HFFc6 (cell line): ENCODE results near the gene SP100. TPM values are rescaled to one million over a fixed set of nuclear protein-coding genes. Genes with fewer than 3 reads are reported as not detected.
"Not testable (repeated sequence)": the region's sequence is repeated elsewhere in the genome, so short reads cannot be mapped to it uniquely, and the experiment has no call there.

Source experiments
- DNase-seq: peaks from one replicate; pipeline ENCODE4 v3.0.0-alpha.2; 2018
- H3K27ac Mint-ChIP-seq: 2 replicates; pipeline ENCODE4 v1.8.0; 2020; ENCODE audit warnings: mild to moderate bottlenecking, mixed read lengths
- H3K27me3 Mint-ChIP-seq: 2 replicates; pipeline ENCODE4 v1.8.0; 2021; ENCODE audit warnings: mild to moderate bottlenecking, moderate library complexity, mixed read lengths; ENCODE audit not compliant: insufficient read depth
- H3K36me3 Mint-ChIP-seq: 2 replicates; pipeline ENCODE4 v1.8.0; 2021; ENCODE audit warnings: low read depth, mixed read lengths
- H3K4me1 Mint-ChIP-seq: 2 replicates; pipeline ENCODE4 v1.8.0; 2020; ENCODE audit warnings: low read depth, mixed read lengths
- H3K4me3 Mint-ChIP-seq: 2 replicates; pipeline ENCODE4 v1.8.0; 2020; ENCODE audit warnings: mild to moderate bottlenecking, moderate library complexity, mixed read lengths
- H3K9me3 Mint-ChIP-seq: 2 replicates; pipeline ENCODE4 v1.8.0; 2020; ENCODE audit warnings: mild to moderate bottlenecking, mixed read lengths
- CTCF ChIP-seq: fragments of 200-600 bp; sonication (generic); IDR thresholded peaks from 2 replicates; pipeline ENCODE4 v1.5.0; 2021; ENCODE audit warnings: antibody characterized with exemption, mild to moderate bottlenecking
- total RNA-seq, 6 experiments: library from RNA; stranded (reverse); fragmentation: NEBNext Ultra II Directional; extraction: Animal tissue kit (Norgen Biotek cat#: 25700); gene quantifications; 2 replicates in 1 of 6; 3 replicates in 5 of 6; pipeline ENCODE4 v1.2.3, GENCODE V29; 2021

SP100 gene
- total RNA-seq, 6 experiments from 2014 or later = 70.5 to 74.9 (median 72.8) TPM

GRCh38 chr2:230471074-230471473 lies 55.1 kb downstream of the SP100 start:
- no peaks in the 10 kb centered on the region; the same call in 1 of the 2 replicates for H3K9me3 Mint-ChIP-seq
- no peak overlapping the region for H3K27ac Mint-ChIP-seq
- H3K4me1 Mint-ChIP-seq = peaks cover 30% of the 10 kb centered on the region
- no peaks in the 10 kb centered on the region for H3K27me3 Mint-ChIP-seq
- H3K36me3 Mint-ChIP-seq = peaks cover 75% of the 10 kb centered on the region
- DNase-seq = no peak
- no peak overlapping the region for H3K4me3 Mint-ChIP-seq
- TF ChIP-seq CTCF = no peak

- TF ChIP-seq CTCF = no peak
- DNase-seq = peak; percentile 54
- Mint-ChIP-seq H3K9me3 (no peaks in the 10 kb centered on the region; the same call in 1 of the 2 replicates), H3K4me3 (no peak overlapping the region; the same call in 1 of the 2 replicates), H3K27me3 (no peaks in the 10 kb centered on the region), H3K27ac (peak overlapping the region; percentile 27), H3K36me3 (peaks cover 62% of the 10 kb centered on the region), H3K4me1 (peaks cover 30% of the 10 kb centered on the region)
Observed at GRCh38 chr2:230472621-230473018, 56.6 kb downstream of the SP100 start.

GRCh38 chr2:230473378-230473777 lies 57.4 kb downstream of the SP100 start:
- DNase-seq = no peak
- Mint-ChIP-seq H3K9me3 (no peaks in the 10 kb centered on the region; the same call in 1 of the 2 replicates), H3K4me1 (peaks cover 30% of the 10 kb centered on the region), H3K4me3 (no peak overlapping the region), H3K27ac (peak overlapping the region; percentile 27; the same call in 1 of the 2 replicates), H3K27me3 (no peaks in the 10 kb centered on the region), H3K36me3 (peaks cover 59% of the 10 kb centered on the region)
- TF ChIP-seq CTCF = no peak

GRCh38 chr2:230475143-230475542 lies 59.1 kb downstream of the SP100 start:
- peaks cover 70% of the 10 kb centered on the region for H3K36me3 Mint-ChIP-seq

GRCh38 chr2:230485801-230486341 lies 69.9 kb downstream of the SP100 start:
- H3K27ac Mint-ChIP-seq = no peak overlapping the region
- no peak for TF ChIP-seq CTCF
- DNase-seq = no peak
- peaks cover 62% of the 10 kb centered on the region for H3K36me3 Mint-ChIP-seq
- H3K4me3 Mint-ChIP-seq = no peak overlapping the region
- no peaks in the 10 kb centered on the region; the same call in 1 of the 2 replicates for H3K27me3 Mint-ChIP-seq
- H3K9me3 Mint-ChIP-seq = peaks cover 17% of the 10 kb centered on the region
- peaks cover 2% of the 10 kb centered on the region for H3K4me1 Mint-ChIP-seq

More at GRCh38 chr2:230475143-230475542, 59.1 kb downstream of the SP100 start:
- Mint-ChIP-seq H3K9me3 (no peaks in the 10 kb centered on the region; the same call in 1 of the 2 replicates), H3K27me3 (no peaks in the 10 kb centered on the region), H3K4me1 (peaks cover 30% of the 10 kb centered on the region), H3K27ac (no peak overlapping the region), H3K4me3 (no peak overlapping the region)
- no peak for TF ChIP-seq CTCF
- DNase-seq = no peak

- not testable (repeated sequence) for H3K4me3 Mint-ChIP-seq, H3K27me3 Mint-ChIP-seq
- Mint-ChIP-seq H3K36me3 (peaks cover 79% of the 10 kb centered on the region), H3K4me1 (peaks cover 18% of the 10 kb centered on the region), H3K27ac (peak overlapping the region; percentile 70), H3K9me3 (peaks cover 17% of the 10 kb centered on the region)
- peak; percentile 27 for DNase-seq
Observed at GRCh38 chr2:230491219-230491618, 75.2 kb downstream of the SP100 start.
